Adipose tissue (tissue), 3 donors: Measurements from ENCODE around the gene C1QTNF12. TPM values are rescaled to one million over a fixed set of nuclear protein-coding genes. Genes with fewer than 3 reads are reported as not detected.

Source experiments
- H3K27ac ChIP-seq: one replicate; pipeline ENCODE4 v1.5.1; 2013; ENCODE audit warnings: low read depth, low read length
- WGBS, 3 donors: extraction: QIAGEN DNeasy Blood & Tissue Kit; methylation state at CpG; one replicate each; pipeline ENCODE4 v1.1.7; 2013; 5-methylcytosine and 5-hydroxymethylcytosine counted together
- polyA plus RNA-seq, 3 donors: library from polyadenylated mRNA; stranded (reverse); fragments of 200-250 nt; gene quantifications; one replicate each; pipeline ENCODE4 v1.2.3, GENCODE V29; 2013
- donor health status: healthy with polysubstance abuse.
- donor health status: Bipolar disorder and iron deficiency.
- donor health status: healthy.

The C1QTNF12 gene
- polyA plus RNA-seq, 3 donors, result 0.53 to 6.1 (median 3.5) TPM

DNA sequence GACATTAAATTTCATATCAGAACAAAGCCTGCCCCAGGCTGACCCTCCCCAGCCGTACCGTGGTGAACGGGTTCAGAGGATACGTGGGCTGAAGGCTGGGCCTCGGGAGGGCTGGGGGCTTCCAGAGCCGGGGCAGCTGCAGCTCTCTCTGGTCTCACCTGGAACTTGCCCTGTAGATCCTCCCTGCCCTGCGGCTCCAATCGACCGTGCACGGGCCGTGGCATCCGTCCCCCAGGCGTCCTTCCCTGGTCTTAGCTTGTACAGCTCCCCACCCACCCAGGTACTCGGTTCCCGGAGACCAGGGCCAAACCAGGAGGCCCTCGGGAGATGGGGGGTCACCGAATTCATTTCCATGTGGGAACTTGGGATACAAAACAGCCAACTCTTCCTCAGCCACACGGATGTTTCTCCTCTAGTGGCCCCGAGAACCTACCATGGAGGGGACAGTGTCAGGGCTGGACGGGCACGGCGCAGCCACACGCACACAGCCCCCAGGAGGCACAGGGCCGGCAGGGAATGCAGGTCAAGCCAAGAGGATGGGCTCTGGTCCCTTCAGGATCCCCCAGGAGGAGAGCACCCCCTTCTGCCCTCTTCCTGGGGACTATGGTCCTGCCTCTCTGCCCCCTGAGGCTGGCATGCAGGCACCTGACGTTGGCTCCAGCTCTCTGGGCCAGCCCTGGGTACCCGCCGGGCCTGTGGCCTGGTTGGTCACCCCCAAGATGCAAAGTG is 11.3 kb downstream of the C1QTNF12 start:
- no peak overlapping the region for H3K27ac ChIP-seq
- WGBS, 3 donors, result 86 to 91% (median 91%) methylated on average over 27 of the region's 27 CpGs

GRCh38 chr1:1234180-1234808 is 12.2 kb downstream of the C1QTNF12 start:
- no peak overlapping the region for H3K27ac ChIP-seq
- 93 to 96% (median 96%) methylated on average over 28 of the region's 28 CpGs for WGBS, 3 donors

DNA sequence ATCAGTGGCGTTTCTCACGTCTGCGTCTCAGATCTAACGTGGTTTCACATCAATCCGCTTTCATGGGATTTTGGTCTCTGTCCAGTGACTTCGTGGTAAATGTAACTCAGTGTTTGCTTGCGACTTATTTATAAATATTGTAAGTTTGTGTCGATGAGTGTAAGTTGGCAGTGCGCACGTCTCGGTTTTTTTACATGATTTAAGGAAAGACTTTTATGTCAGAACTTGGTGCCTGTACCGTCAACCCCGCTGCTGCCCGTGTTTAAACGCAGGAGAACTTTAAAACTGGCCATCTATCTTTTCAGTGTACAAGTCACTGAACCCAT is 13.0 kb downstream of the C1QTNF12 start:
- WGBS, 3 donors, result 95 to 98% (median 97%) methylated on average over 15 of the region's 15 CpGs

GRCh38 chr1:1232796-1233566 is 13.5 kb downstream of the C1QTNF12 start:
- H3K27ac ChIP-seq, result no peak overlapping the region
- WGBS, 3 donors, result 77 to 82% (median 80%) methylated on average over 79 to 98 of the region's 98 CpGs

More for the DNA sequence above, 13.0 kb downstream of the C1QTNF12 start:
- H3K27ac ChIP-seq, result no peak overlapping the region

DNA sequence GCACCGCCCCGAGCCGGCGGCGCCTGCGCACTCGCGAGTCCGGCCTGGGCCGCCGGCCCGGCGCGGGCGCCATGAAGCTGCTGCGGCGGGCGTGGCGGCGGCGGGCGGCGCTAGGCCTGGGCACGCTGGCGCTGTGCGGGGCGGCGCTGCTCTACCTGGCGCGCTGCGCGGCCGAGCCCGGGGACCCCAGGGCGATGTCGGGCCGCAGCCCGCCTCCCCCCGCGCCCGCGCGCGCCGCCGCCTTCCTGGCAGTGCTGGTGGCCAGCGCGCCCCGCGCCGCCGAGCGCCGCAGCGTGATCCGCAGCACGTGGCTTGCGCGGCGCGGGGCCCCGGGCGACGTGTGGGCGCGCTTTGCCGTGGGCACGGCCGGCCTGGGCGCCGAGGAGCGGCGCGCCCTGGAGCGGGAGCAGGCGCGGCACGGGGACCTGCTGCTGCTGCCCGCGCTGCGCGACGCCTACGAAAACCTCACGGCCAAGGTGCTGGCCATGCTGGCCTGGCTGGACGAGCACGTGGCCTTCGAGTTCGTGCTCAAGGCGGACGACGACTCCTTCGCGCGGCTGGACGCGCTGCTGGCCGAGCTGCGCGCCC is 14.2 kb downstream of the C1QTNF12 start, which contains the start of gene B3GALT6:
TSS of gene B3GALT6 (plus strand) at position 30 of the 588 bp plus-strand sequence. CDS start at position 72, 42 bp downstream.
- WGBS, 3 donors, result 8 to 22% (median 8%) methylated on average over 19 to 100 of the region's 100 CpGs
- H3K27ac ChIP-seq, result no peak within 1 kb of the TSS

DNA sequence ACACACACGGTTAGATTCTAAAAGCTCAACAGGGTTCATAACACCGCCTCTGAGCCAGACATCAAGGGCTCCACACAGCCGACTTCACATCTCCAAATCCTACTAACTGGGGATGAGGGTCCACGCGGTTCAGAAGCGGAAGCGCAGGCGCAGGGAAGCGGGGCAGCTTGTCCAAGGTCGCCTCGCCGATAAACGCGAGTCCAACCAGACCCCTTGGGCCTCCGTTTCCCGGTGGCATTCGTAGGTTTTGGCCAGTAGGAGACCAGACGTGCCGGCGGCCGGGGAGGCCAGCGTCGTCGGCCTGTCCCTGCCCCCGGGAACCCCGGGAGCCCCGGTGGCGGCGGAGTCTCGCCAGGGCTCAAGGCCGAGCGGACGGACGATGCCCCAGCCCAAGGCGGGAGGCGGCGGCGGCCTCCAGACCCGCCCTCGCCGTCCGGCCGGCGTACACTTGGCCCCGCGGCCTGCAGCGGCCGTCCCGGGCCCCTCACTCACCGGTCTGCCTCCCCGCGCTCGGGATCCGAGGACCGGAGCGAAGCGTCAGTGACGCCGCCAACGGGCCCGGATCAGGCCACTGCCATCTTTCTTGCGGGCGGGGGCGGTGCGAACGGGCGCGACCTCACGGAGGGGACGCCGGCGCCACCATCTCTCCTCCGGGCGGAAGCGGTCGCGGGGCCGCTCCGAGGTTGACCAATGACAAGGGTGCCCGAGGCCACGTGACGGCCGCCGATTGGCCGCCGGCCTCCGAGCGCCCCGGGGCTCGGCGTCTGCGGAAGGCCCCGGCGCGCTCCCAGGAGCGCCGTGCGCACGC is 14.9 kb downstream of the C1QTNF12 start, which contains the start of gene SDF4:
TSS of gene SDF4 (minus strand) at position 602 of the 808 bp plus-strand sequence. CDS start 3,229 bp downstream, outside the sequence.
- H3K27ac ChIP-seq, result no peak within 1 kb of the TSS
- WGBS, 3 donors, result 0 to 1% (median 0%) methylated on average over 79 to 99 of the region's 99 CpGs

DNA sequence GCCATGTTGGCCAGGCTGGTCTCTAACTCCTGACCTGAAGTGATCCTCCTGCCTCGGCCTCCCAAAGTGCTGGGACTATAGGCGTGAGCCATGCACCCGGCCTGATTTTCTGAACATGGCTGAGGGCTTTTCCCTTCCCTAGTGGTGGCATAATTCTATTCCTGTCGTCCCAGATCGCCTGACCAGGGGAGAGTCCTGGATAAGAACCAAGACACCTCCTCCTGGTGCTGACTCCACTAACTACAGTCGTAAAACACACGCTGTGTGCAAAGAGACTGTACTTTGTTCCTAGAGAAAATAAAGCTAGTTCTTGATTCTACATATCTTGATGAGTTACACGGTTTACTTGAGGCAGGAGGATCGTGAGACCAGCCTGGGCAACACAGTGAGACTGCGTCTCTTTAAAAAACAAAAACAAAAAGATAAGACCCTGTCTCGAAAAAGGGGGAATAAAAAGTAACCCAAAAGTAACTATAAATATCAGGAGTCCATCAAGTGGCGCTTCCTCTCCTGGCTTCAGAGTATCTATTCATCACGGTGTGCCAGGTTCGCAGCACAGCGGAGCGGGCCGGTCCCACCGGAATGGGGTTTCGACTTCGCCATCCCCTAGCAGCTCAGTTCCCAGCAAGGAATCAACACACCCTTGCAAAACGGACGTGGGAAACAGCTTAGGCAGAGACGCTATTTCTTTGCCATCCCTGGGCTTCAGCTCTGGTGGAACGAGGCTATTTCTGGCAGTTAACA is 15.7 kb downstream of the C1QTNF12 start:
- no peak overlapping the region for H3K27ac ChIP-seq
- WGBS, 3 donors, result 11 to 16% (median 14%) methylated on average over 24 of the region's 24 CpGs

DNA sequence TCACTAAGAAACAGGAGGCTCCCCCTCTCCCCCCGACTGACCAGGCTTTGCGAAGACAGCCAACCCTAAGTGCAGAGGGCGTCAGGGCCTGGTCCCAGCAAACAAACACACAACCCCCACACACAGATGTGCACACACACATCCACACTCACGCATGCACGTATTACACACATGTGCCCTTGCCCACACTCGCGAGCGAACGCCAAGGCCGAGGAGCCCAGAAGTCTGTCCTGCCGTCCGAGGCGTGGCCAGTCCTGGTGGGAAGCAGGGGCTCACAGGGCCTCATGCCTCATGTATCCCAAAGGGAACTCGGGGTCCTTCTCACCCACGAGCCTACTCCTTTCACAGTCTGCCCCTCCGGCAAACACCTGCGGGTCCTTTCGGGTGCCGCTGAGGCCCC is 16.8 kb downstream of the C1QTNF12 start:
- no peak overlapping the region for H3K27ac ChIP-seq
- WGBS, 3 donors, result 81 to 92% (median 91%) methylated on average over 19 of the region's 19 CpGs

DNA sequence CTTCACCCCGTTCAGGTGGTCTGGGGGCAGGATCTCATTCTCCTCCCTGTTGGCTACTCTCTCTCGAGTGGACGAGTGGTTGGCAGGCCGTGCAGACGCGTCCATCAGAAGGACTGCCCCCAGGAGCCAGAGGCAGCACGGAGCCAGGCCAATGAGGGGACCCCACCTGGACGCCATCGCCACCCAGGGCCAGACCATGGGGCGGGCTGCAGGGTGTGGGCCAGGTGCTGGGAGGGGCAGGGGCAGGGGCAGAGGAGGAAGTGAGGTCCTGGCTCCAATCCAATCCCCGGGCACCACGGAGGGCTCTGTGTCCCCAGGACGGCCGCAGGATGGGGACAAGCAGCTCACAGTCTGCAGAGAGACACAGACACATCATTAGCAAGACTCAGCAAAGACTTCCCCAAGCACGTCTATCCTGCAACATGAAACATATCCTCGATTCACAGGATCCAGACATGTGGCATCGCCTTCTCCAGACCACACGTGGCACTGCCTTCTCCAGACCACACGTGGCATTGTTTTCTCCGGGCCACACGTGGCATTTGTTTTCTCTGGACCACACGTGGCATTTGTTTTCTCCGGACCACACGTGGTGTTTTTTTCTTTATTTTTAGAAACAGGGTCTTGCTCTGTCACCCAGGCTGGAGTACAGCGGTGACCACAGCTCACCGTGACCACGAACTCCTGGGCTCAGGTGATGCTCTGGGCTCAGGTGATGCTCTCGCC is 17.8 kb downstream of the C1QTNF12 start:
- WGBS, 3 donors, result 87 to 90% (median 89%) methylated on average over 28 of the region's 28 CpGs
- no peak overlapping the region for H3K27ac ChIP-seq

DNA sequence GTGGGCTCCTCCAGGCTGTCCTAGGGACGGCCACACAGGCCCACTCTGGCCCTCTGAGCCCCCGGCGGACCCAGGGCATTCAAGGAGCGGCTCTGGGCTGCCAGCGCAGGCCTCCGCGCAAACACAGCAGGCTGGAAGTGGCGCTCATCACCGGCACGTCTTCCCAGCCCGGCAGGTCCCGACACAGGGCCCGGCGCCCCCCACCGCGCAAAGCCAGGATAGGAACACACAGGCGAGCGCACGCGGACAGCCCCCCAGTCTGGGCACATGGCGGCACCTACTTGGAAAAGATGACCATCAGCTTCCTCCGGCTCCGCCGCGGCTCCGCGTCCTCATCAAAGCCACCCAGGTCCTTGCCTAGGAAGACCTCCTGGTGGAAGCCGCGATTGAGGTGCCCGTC is 18.3 kb downstream of the C1QTNF12 start:
- 95 to 97% (median 96%) methylated on average over 28 to 30 of the region's 30 CpGs for WGBS, 3 donors
- H3K27ac ChIP-seq, result no peak overlapping the region

DNA sequence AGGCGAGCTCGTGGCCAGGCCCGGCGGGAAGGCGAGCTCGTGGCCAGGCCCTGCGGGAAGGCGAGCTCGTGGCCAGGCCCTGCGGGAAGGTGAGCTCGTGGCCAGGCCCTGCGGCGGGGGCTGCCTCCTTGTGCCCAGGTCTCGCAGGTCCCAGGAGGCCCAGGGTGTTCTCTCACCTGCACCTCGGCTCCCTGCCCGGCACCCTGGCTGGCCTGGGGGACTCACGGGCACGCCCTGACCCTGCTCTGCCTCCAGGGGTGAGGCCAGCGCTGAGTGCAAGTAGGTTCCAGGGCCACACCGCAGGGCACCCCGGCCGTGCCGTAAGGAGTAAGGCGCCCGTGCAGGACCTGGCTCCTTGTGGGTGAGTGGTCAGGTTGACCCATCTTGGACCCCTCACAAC is 19.1 kb downstream of the C1QTNF12 start:
- no peak overlapping the region for H3K27ac ChIP-seq
- 95 to 98% (median 96%) methylated on average over 15 to 25 of the region's 25 CpGs for WGBS, 3 donors

DNA sequence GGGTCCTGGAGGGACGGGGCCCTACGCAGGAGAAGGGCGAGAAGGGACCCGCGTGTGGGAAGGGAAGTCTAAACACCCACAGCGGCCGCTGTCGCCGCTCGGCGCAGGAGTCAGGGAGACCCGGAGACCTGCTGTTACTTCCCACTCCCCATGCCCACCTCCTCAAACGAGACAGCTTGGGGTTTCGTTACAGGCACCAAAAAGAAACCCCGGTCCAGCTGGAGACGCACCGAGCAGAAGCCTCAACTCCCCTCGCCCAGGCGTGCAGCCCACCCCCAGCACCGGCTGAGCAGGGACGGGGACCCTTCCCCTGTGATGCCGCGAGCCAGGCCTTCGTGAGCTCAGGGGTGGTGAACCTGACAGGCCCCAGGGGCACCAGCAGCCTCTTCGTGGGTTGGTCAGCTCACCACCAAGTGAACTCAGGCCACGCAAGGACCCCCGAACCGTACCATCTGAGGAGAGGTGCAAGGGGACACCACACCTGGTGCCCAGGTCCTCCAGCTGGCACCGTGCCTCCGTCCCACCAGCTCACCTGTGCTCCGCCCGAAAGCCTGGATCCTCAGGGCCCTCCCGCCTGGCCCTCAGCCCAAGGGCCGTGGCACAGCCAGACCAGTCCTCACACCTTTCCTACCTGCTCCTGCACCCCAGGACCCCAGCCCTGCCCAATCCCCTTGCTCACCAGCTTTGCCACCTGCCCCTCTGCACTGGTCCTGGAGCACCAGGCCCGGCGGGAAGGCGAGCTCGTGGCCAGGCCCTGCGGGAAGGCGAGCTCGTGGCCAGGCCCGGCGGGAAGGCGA is 19.8 kb downstream of the C1QTNF12 start:
- 90 to 95% (median 95%) methylated on average over 40 to 44 of the region's 44 CpGs for WGBS, 3 donors

DNA sequence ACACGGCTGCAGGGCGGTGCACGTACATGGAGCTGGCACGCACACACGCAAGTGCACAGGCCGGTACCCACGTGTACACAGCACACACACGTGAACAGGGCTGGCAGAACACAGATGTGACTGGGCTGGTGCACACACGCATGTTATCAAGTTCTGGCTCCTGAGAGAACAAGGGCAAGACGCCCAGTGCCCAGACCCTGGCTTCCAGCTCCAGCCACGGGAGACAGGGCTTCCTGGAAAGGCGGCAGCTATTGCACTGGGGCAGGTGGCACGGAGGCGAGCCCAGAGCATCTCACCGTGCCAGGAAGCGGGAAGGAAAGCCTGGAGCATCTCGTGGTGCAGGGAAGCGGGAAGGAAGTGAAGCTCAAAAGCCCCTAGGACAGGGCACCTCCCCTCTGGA is 20.6 kb downstream of the C1QTNF12 start:
- no peak overlapping the region for H3K27ac ChIP-seq
- WGBS, 3 donors, result 76 to 85% (median 81%) methylated on average over 18 of the region's 18 CpGs

More for the DNA sequence above, 19.8 kb downstream of the C1QTNF12 start:
- no peak overlapping the region for H3K27ac ChIP-seq

GRCh38 chr1:1225238-1225845 is 21.2 kb downstream of the C1QTNF12 start:
- WGBS, 3 donors, result 87 to 92% (median 89%) methylated on average over 33 to 34 of the region's 34 CpGs
- H3K27ac ChIP-seq, result no peak overlapping the region

DNA sequence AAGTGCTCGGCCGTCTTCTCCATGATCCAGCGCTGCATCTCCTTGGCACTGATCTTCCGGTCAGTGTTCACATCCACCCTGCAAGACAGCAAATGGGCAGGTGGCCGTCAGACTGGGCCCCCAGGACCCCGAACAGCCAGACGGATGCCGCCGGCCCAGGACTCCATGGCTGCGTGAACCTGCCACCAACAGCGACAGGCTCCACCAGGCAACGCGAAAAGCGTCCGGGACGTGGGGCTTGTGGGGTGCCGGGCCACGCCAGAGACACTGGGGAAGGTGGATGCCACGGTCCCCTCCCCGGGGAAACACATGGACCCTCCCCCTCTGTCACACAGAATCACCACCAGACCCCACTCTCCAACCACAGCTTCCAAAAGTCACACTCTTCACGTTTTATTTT is 22.6 kb downstream of the C1QTNF12 start:
- no peak overlapping the region for H3K27ac ChIP-seq
- 93 to 96% (median 94%) methylated on average over 21 of the region's 21 CpGs for WGBS, 3 donors

DNA sequence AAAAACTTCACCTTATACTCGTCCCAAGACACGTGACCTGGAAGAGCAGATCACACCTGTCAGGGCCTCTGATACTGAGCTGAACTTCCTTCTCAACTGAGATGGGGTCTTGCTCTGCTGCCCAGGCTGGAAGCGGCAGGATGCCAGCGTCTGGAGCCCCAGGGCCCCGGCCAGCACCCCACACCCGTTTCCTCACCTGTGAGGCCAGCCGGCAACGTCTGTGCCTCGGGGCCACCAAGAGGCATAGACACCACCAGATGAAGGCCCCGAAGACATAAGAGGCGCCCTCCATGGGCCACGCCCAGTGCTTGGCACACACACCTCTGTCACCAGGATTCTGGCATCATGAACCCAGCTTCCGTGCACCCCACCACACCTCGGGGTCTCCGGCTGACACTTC is 23.2 kb downstream of the C1QTNF12 start:
- 96 to 98% (median 97%) methylated on average over 14 to 15 of the region's 15 CpGs for WGBS, 3 donors
- no peak overlapping the region for H3K27ac ChIP-seq
